Measurements from ENCODE around the gene FANCI.
"Not testable (repeated sequence)": the region's sequence is repeated elsewhere in the genome, so short reads cannot be mapped to it uniquely, and the experiment has no call there.

Gene FANCI

DNA sequence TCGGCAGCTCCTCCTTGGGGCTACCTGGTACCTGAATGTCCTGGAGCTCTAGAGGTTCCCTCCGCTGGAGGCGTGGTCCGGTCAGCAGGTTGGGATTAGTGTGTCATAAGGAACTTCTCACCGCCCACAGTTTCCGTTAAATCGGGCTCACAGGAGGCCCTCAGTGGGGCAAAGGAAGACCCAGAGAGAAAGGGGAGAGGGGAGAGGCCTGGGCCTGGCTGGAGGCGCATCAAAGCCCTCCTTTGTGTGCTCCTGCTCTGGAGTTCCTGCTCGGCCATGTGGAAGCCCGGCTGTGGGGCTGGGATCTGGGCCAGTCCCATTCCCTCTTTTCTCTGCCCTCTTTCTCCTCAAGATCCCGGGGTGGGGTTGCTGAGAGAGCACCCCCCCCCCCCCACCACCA, 22.2 kb upstream of the FANCI start, which contains the start of gene RLBP1:
Gene RLBP1 (minus strand): TSS at position 37 of the 400 bp plus-strand sequence. CDS start 2,604 bp downstream, outside the sequence.
- peak in 28 of 51 donors; percentile 6 to 74 (median 36) for DNase-seq

GRCh38 chr15:89225588-89225987, 18.2 kb upstream of the FANCI start:
- no peak for DNase-seq

GRCh38 chr15:89226359-89227221, 17.2 kb upstream of the FANCI start:
- peak in 1 of 51 donors; percentile 11 for DNase-seq

- no peak for DNase-seq
Observed at GRCh38 chr15:89227425-89227824, 16.4 kb upstream of the FANCI start.

GRCh38 chr15:89230277-89230676, 13.5 kb upstream of the FANCI start:
- DNase-seq: no peak

GRCh38 chr15:89231832-89232231, 11.9 kb upstream of the FANCI start:
- no peak for DNase-seq

GRCh38 chr15:89239883-89240810, 3.6 kb upstream of the FANCI start:
- not testable (repeated sequence) for DNase-seq

DNA sequence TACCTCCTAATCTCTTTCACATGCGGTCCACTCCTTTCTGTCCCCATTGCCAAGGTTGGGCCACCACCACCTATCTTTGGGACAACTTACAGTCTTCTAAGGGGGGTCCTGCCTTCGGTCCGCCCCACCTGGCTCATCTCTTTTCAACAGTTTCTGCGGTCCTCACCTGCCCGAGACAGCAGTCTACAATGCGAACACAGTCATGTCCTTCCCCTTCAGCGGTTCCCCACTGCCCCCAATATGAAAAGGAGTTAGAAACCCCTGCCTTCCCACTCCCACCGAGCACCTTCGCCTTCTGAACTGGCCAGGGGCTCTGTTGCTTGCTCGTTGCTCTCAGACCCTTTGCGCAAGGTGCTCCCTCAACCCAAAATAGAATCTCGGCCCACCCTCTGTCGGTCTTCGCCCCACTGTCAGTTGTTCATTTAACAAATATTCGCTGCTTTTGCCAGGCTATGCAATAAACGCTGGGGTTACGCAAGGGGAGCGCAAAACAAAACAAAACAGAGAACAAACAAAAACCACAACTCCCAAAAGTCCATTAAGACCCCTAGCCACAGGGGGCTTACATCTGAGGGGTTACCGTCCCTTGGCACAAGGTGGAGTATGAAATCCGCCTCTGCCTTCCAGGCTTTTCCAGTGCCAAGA, 611 bp upstream of the FANCI start:
- DNase-seq: no peak

DNA sequence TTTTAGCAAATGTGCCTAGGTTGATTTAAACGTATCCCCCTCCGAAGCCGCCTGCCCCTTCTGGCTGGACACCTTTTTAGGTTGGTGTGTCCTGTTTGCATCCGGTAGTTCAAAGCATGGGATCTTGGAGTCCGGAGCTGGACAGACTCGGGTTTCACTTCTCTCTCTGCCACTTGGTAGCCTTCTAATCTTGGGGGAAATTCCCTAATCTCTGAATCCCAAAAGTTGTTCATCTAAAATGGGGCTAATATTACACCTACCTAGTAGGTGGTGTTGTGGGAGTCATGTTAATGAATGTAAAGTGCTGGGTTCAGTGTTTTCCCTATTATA, 760 bp downstream of the FANCI start:
- no peak for DNase-seq

DNA sequence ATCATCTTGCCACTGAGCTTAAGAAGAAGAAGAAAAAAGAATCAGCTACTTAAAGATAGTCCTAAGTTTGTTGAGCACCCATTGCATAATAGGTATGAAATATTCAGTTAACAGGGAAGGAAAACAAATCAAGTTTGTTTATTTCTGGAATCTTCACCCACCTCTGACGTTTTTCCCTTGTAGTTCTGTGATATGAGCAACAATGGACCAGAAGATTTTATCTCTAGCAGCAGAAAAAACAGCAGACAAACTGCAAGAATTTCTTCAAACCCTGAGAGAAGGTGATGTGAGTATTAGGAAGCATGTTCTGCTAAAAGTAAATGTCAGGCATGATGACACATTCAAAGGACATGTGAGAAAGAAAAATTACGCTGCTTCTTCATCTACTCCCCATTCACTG, 3.7 kb downstream of the FANCI start:
- no peak for DNase-seq

DNA sequence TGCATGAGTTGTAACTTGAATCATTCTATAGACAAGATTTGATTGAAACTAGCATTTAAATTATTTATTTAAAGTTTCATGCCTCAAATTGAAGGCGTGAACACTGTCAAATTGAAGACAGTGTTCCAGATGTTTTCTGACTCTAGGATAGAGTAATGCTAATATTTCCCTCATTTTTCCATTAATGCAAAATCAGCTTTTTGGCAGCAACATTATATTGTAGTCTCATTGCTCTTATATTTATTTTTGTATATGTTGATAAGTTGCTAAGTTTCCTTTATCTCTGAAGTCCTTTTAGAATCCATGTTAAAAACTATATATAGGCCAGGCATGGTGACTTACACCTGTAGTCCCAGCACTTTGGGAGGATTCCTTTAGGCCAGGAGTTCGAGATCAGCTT, 4.8 kb downstream of the FANCI start:
- no peak for DNase-seq

DNA sequence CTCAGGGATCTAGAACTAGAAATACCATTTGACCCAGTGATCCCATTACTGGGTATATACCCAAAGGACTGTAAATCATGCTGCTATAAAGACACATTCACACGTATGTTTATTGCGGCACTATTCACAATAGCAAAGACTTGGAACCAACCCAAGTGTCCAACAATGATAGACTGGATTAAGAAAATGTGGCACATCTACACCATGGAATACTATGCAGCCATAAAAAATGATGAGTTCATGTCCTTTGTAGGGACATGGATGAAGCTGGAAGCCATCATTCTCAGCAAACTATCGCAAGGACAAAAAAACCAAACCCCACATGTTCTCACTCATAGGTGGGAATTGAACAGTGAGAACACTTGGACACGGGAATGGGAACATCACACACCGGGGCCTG, 6.4 kb downstream of the FANCI start:
- not testable (repeated sequence) for DNase-seq

GRCh38 chr15:89277281-89277680, 33.5 kb downstream of the FANCI start:
- not testable (repeated sequence) for DNase-seq

- DNase-seq: no peak
Observed at GRCh38 chr15:89278307-89278706, 34.5 kb downstream of the FANCI start.

GRCh38 chr15:89282631-89283030, 38.9 kb downstream of the FANCI start:
- DNase-seq: no peak

DNA sequence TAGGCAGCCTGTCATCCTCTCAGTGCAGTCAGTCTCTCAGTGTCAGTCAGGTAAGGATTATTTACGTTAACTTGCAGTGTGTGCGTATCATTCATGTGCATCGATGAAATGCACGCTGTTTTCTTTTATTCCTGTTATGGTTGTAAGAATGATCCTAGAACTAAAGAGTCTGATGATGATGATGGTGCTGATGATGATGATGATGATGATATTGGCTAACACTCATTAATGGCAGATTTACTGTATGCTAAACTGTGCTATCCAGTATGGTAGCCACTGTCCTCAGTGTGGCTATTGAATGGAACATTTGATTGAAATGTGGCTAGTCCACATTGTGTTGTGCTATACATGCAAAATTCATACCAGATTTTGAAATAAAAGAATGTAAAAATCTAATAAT, 39.4 kb downstream of the FANCI start:
- no peak for DNase-seq

- no peak for DNase-seq
Observed at GRCh38 chr15:89291934-89292438, 48.2 kb downstream of the FANCI start.

DNA sequence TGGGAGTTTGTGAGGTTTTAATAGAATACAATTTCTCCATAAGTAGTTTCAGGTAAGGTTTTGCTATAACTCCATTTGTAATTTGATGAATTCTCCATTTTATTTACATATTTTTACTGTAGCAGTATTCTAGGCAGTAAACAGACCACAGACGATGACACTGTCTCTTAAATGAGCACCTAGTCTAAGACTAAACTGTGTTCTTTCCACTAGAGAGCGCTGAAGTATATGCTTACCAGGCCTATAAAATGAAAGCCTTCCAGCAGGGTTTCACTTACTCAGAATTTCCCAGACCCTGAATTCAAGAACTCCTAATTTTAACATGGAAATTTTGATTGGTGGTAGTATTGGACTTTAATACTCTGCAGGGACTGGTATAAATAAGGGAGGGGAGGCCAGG, 49.2 kb downstream of the FANCI start:
- no peak for DNase-seq

- peak in 1 of 51 donors; percentile 23 for DNase-seq
Observed at GRCh38 chr15:89299896-89300295, 56.1 kb downstream of the FANCI start.

DNA sequence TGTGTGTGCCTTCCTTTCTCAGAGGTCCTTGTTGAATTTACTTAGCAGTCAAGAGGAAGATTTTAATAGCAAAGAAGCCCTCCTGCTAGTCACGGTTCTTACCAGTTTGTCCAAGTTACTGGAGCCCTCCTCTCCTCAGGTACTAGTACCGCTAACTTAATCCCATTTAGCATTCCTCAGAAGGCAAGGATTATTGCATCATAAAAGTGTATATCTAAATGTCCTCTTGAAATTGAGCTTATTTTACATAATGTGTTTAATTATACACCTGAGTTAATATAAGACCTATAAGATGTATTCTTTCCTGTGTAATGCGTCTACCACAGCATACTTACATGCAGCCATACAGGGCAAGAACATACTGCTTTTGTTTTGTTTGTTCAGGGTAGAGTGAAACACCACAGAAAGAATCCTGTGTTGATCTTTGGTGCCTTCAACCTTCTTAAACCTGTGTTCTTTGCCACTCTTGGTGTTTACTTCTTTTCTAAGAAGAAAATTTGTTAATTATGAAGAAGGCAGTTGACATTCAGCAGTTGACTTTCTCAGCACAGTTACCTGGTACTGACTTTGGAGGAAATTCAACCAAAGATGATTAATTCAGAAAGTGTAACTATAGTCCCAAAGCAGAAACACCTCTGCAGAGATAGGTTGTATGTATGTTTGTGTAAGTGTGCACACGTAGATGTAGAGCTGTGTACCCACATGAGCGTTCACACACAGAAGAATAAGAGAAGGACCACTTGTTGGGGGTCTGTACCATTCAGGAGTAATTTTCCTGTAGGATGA, 57.7 kb downstream of the FANCI start:
- DNase-seq: no peak

DNA sequence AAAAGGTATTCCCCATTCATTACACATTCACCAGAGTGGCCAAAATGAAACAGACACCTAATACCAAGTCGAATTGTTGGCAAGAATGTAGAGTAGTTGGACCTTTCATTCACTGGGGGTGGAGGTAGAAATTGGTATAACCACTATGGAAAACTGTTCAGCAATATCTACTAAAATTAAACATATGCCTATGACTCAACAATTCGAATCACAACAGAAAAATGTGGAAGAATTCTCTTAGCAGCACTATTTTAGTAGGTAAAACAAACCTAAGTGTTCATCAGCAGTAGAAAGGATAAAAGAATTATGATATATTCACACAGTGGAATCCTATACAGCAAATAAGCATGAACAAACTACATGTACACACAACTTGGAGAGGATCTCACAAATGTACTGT, 60.2 kb downstream of the FANCI start:
- DNase-seq: no peak
